Endothelial cell of umbilical vein (primary cell): ENCODE data around the gene NPS. TPM values are rescaled to one million over a fixed set of nuclear protein-coding genes. Genes with fewer than 3 reads are reported as not detected.

ENCODE experiments used
- BruUV-seq: library from RNA; stranded (reverse); fragments of 400-500 nt; replicated peaks from 2 replicates; lab custom pipeline; 2021; lab: Mats Ljungman, UMichigan
- CTCF ChIA-PET: fragments of 300-600, 350-600 bp; sonication (Branson Sonifier 250); formaldehyde crosslinking; loops from one replicate; lab custom pipeline; 2021; ENCODE audit warnings: antibody characterized with exemption, inconsistent platforms; lab: Charles Lee
- POLR2A ChIA-PET: fragments of 300-600, 350-600 bp; sonication (Branson Sonifier 250); formaldehyde crosslinking; loops from one replicate; lab custom pipeline; 2021; ENCODE audit warnings: antibody characterized with exemption, inconsistent platforms; lab: Charles Lee
- DNase-seq: peaks from one replicate; pipeline ENCODE4 v3.0.0-alpha.2; 2011; ENCODE audit warnings: low read depth, low spot score
- FAIRE-seq: peaks from 2 replicates; lab custom pipeline; 2011; peaks lifted over from hg19 to GRCh38; lab: Jason Lieb, UNC
- H2AFZ ChIP-seq: 2 replicates; pipeline ENCODE4 v1.6.0; 2012; ENCODE audit warnings: low read depth, low read length, control low read depth, inconsistent platforms
- H3K27ac ChIP-seq: 2 replicates; pipeline ENCODE4 v1.5.1; 2011; ENCODE audit warnings: low read depth, mild to moderate bottlenecking, control low read depth, low read length, moderate library complexity; ENCODE audit not compliant: insufficient read depth
- H3K27me3 ChIP-seq, 2 experiments: 2 replicates each; pipeline versions ENCODE4 v1.6.0 to v1.6.1; 2011; ENCODE audit warnings: low read length in 2 of 2, mixed read lengths in 1 of 2; ENCODE audit not compliant: control insufficient read depth in 2 of 2, insufficient read depth in 2 of 2
- H3K36me3 ChIP-seq, 2 experiments: 2 replicates in 1 of 2; 3 replicates in 1 of 2; pipeline ENCODE4 v1.5.1; 2011; ENCODE audit warnings: low read length in 2 of 2, mild to moderate bottlenecking in 1 of 2, moderate library complexity in 1 of 2; ENCODE audit not compliant: control insufficient read depth in 2 of 2, insufficient read depth in 2 of 2; ENCODE audit errors: extremely low read depth in 1 of 2
- H3K4me1 ChIP-seq: 3 replicates; pipeline ENCODE4 v1.5.1; 2011; ENCODE audit warnings: mild to moderate bottlenecking, low read length; ENCODE audit not compliant: control insufficient read depth, insufficient read depth; ENCODE audit errors: extremely low read depth
- H3K4me2 ChIP-seq: 2 replicates; pipeline ENCODE4 v1.6.1; 2011; ENCODE audit warnings: low read length, control low read depth, mixed read lengths; ENCODE audit not compliant: insufficient read depth
- H3K4me3 ChIP-seq, 3 experiments: fragments of 200-600 bp in 1 of 3; sonication (generic), shearing (Covaris generic) in 1 of 3; replicated peaks in 1 of 3; 2 replicates each; pipeline ENCODE4 v1.5.1; 2011 to 2016; ENCODE audit warnings: control low read depth in 3 of 3, low read length in 3 of 3, mild to moderate bottlenecking in 2 of 3, inconsistent platforms in 1 of 3, low read depth in 1 of 3, moderate library complexity in 1 of 3; ENCODE audit not compliant: insufficient read depth in 1 of 3
- H3K79me2 ChIP-seq: 2 replicates; pipeline ENCODE4 v1.6.0; 2012; ENCODE audit warnings: low read length, inconsistent platforms; ENCODE audit not compliant: control insufficient read depth, insufficient read depth
- H3K9ac ChIP-seq: replicated peaks from 2 replicates; pipeline ENCODE3; 2011; ENCODE audit warnings: low read length, control low read depth; ENCODE audit not compliant: insufficient read depth; ENCODE audit errors: extremely low read depth
- H3K9me1 ChIP-seq: replicated peaks from 3 replicates; pipeline ENCODE4 v1.6.0; 2011; ENCODE audit warnings: mild to moderate bottlenecking, low read length; ENCODE audit not compliant: control insufficient read depth, insufficient read depth; ENCODE audit errors: extremely low read depth
- H3K9me3 ChIP-seq: replicated peaks from 2 replicates; pipeline ENCODE4 v1.5.1; 2012; ENCODE audit warnings: low read length, inconsistent platforms; ENCODE audit not compliant: control insufficient read depth, insufficient read depth
- H4K20me1 ChIP-seq: replicated peaks from 2 replicates; pipeline ENCODE3; 2011; ENCODE audit warnings: mild to moderate bottlenecking, low read length; ENCODE audit not compliant: control insufficient read depth, insufficient read depth; ENCODE audit errors: extremely low read depth
- CTCF ChIP-seq, 2 donors: IDR thresholded peaks; 1 replicate in 1 of 2; 2 replicates in 1 of 2; pipeline ENCODE4 v1.5.1; 2011; ENCODE audit warnings: low read length in 2 of 2, mild to moderate bottlenecking in 2 of 2, moderate library complexity in 2 of 2, control low read depth in 1 of 2, inconsistent platforms in 1 of 2, low read depth in 1 of 2; ENCODE audit not compliant: insufficient read depth in 1 of 2; ENCODE audit errors: extremely low read depth in 1 of 2
- EZH2 ChIP-seq: IDR thresholded peaks from 2 replicates; pipeline ENCODE4 v1.6.1; 2012; ENCODE audit warnings: borderline replicate concordance, low read depth, mild to moderate bottlenecking, moderate library complexity, low read length, inconsistent platforms; ENCODE audit not compliant: severe bottlenecking
- FOS ChIP-seq: IDR thresholded peaks from 2 replicates; pipeline ENCODE4 v1.6.1; 2011; ENCODE audit warnings: mild to moderate bottlenecking, low read length, moderate library complexity, borderline replicate concordance; ENCODE audit not compliant: insufficient read depth
- GATA2 ChIP-seq: IDR thresholded peaks from 2 replicates; pipeline ENCODE4 v1.7.0; 2011; ENCODE audit warnings: low read depth, mild to moderate bottlenecking, moderate library complexity, mixed read lengths, low read length; ENCODE audit not compliant: insufficient read length, insufficient read depth
- JUN ChIP-seq: IDR thresholded peaks from 2 replicates; pipeline ENCODE4 v1.6.1; 2011; ENCODE audit warnings: borderline replicate concordance, low read depth; ENCODE audit not compliant: insufficient read length, insufficient read depth
- MAX ChIP-seq: IDR thresholded peaks from 2 replicates; pipeline ENCODE4 v1.6.1; 2011; ENCODE audit not compliant: insufficient read depth, insufficient read length
- MYC ChIP-seq: IDR thresholded peaks from one replicate; pipeline ENCODE4 v1.6.1; 2011; ENCODE audit warnings: mild to moderate bottlenecking, low read depth, low read length
- POLR2A ChIP-seq: IDR thresholded peaks from 2 replicates; pipeline ENCODE4 v1.6.1; 2012; ENCODE audit warnings: low read depth, mild to moderate bottlenecking, control low read depth, low read length
- POLR2AphosphoS5 ChIP-seq: IDR thresholded peaks from 2 replicates; pipeline ENCODE4 v1.6.1; 2012; ENCODE audit warnings: low read depth, mild to moderate bottlenecking, control low read depth, low read length, moderate library complexity; ENCODE audit not compliant: insufficient read depth
- dilution Hi-C: fragments of 300-500 bp; cut with MboI; formaldehyde crosslinking; loops from one replicate; pipeline ENCODE4 v1.15.0; 2019; ENCODE audit warnings: low sequenced_read_pairs; ENCODE audit not compliant: extremely low pct_ligation_motif_present
- intact Hi-C: fragments of 100-400 bp; cut with micrococcal nuclease; formaldehyde crosslinking; loops from one replicate; pipeline ENCODE4 v1.10.0; 2022
- polyA plus RNA-seq, 4 experiments: library from polyadenylated mRNA; depleted of rRNA in 3 of 4; stranded (reverse) in 3 of 4; unstranded in 1 of 4; fragments of >200 nt; gene quantifications; 2 replicates each; pipeline versions ENCODE4 v1.2.1 to v1.2.3, GENCODE V29; 2011 to 2012; ENCODE audit warnings: missing spikeins in 1 of 4
- total RNA-seq: library from RNA; stranded (reverse); gene quantifications from 2 replicates; pipeline ENCODE4 v1.2.3, GENCODE V29; 2021

The NPS gene
- total and polyA plus RNA-seq, 2 donors (not counting 3 experiments of a cell fraction or from before 2014, with no cell fraction given) = not detected

GRCh38 chr10:127525686-127526085, 23.4 kb upstream of the NPS start:
- intact Hi-C loops = no loop called here
- no peaks in the 10 kb centered on the region for H3K9me3 ChIP-seq
- BruUV-seq = no TSS peak
- CTCF ChIA-PET = no interaction called here
- no peak overlapping the region for H2AFZ ChIP-seq
- H3K4me2 ChIP-seq = no peak overlapping the region
- no peaks in the 10 kb centered on the region for H3K27me3 ChIP-seq
- H3K9me1 ChIP-seq = no peaks in the 10 kb centered on the region
- no peaks in the 10 kb centered on the region for H3K4me1 ChIP-seq
- TF ChIP-seq EZH2 (no peak), FOS (no peak), POLR2A (no peak), CTCF (IDR thresholded peaks at IDR 0.05; ENCODE audit: extremely low read depth in 1 of 2, insufficient read depth in 1 of 2, low read depth in 1 of 2, low read length in 2 of 2) (no peak), MYC (no peak), POLR2AphosphoS5 (no peak), JUN (no peak), MAX (no peak), GATA2 (no peak)
- no peak overlapping the region for H3K27ac ChIP-seq
- POLR2A ChIA-PET = no interaction called here
- H3K9ac ChIP-seq = no peak overlapping the region
- dilution Hi-C loops = no loop called here
- no peak overlapping the region for H3K4me3 ChIP-seq
- no peaks in the 10 kb centered on the region for H3K79me2 ChIP-seq
- H3K36me3 ChIP-seq = no peaks in the 10 kb centered on the region
- no peaks in the 10 kb centered on the region for H4K20me1 ChIP-seq
- DNase-seq (no peak), FAIRE-seq (no peak)
